COR-L47 (cell line): Measurements from ENCODE around the gene RPL13.
A peak's percentile ranks its signal among the peaks of the same experiment; 100 is the strongest.
"Not testable (repeated sequence)": the region's sequence is repeated elsewhere in the genome, so short reads cannot be mapped to it uniquely, and the experiment has no call there.

ENCODE experiments used
- DNase-seq: peaks from one replicate; lab custom pipeline; 2025; lab: John Stamatoyannopoulos, UW

The RPL13 gene

GRCh38 chr16:89563639-89564392, 3.3 kb downstream of the RPL13 start:
- DNase-seq = no peak

GRCh38 chr16:89564476-89565255, 4.2 kb downstream of the RPL13 start:
- no peak for DNase-seq

- no peak for DNase-seq
Observed at GRCh38 chr16:89565256-89565505, 4.7 kb downstream of the RPL13 start.

- DNase-seq = peak; percentile 39
Observed at GRCh38 chr16:89565506-89566372, 5.3 kb downstream of the RPL13 start.

GRCh38 chr16:89567656-89568594, 7.4 kb downstream of the RPL13 start:
- no peak for DNase-seq

- no peak for DNase-seq
Observed at GRCh38 chr16:89569506-89570341, 9.2 kb downstream of the RPL13 start.

GRCh38 chr16:89570342-89570923, 10.0 kb downstream of the RPL13 start:
- no peak for DNase-seq

- not testable (repeated sequence) for DNase-seq
Observed at GRCh38 chr16:89570983-89571598, 10.6 kb downstream of the RPL13 start.

- no peak for DNase-seq
Observed at GRCh38 chr16:89571636-89572035, 11.2 kb downstream of the RPL13 start.

GRCh38 chr16:89572073-89572484, 11.6 kb downstream of the RPL13 start:
- DNase-seq = no peak

- DNase-seq = no peak
Observed at GRCh38 chr16:89572485-89573205, 12.2 kb downstream of the RPL13 start.

GRCh38 chr16:89573826-89574680, 13.6 kb downstream of the RPL13 start:
- no peak for DNase-seq

- peak; percentile 43 for DNase-seq
Observed at GRCh38 chr16:89574681-89575246, 14.3 kb downstream of the RPL13 start.

- DNase-seq = peak; percentile 39
Observed at GRCh38 chr16:89575247-89576152, 15.0 kb downstream of the RPL13 start, which contains the start of gene CPNE7. Gene CPNE7 (plus strand): TSS chr16:89575758. CDS start chr16:89575898, 140 bp downstream.

- no peak for DNase-seq
Observed at GRCh38 chr16:89576153-89577054, 15.9 kb downstream of the RPL13 start.
